Panc1 (cell line): ENCODE results near the gene RANBP17. TPM values are rescaled to one million over a fixed set of nuclear protein-coding genes. Genes with fewer than 3 reads are reported as not detected.

Experiments
- ATAC-seq: fragments of 200-7000 bp; cut with Tn5 transposase; 2 replicates; pipeline ENCODE4 v1.9.1; 2020; ENCODE audit warnings: mild to moderate bottlenecking, moderate library complexity
- BruUV-seq: library from RNA; stranded (reverse); fragments of 400-500 nt; replicated peaks from 2 replicates; lab custom pipeline; 2021; lab: Mats Ljungman, UMichigan
- CTCF ChIA-PET: fragments of 300-600 bp; sonication (Branson Sonifier 250); formaldehyde crosslinking; loops from one replicate; lab custom pipeline; 2022; ENCODE audit warnings: antibody characterized with exemption; lab: Charles Lee
- POLR2A ChIA-PET: fragments of 300-600 bp; sonication (Branson Sonifier 250); formaldehyde crosslinking; loops from one replicate; lab custom pipeline; 2022; ENCODE audit warnings: antibody characterized with exemption; lab: Charles Lee
- DNase-seq: peaks from one replicate; pipeline ENCODE4 v3.0.0-alpha.2; 2010; ENCODE audit warnings: low read depth, low spot score
- H3K27ac ChIP-seq: 2 replicates; pipeline ENCODE4 v1.5.1; 2011; ENCODE audit warnings: mild to moderate bottlenecking, low read length, inconsistent platforms
- H3K27me3 ChIP-seq: fragments of 200-500 bp; sonication (Bioruptor generic); 2 replicates; pipeline ENCODE4 v1.6.0; 2014; ENCODE audit warnings: low read length, inconsistent platforms; ENCODE audit not compliant: control insufficient read depth, insufficient read depth
- H3K36me3 ChIP-seq: fragments of 200-500 bp; sonication (Bioruptor generic); 2 replicates; pipeline ENCODE4 v1.5.1; 2014; ENCODE audit warnings: inconsistent platforms, mild to moderate bottlenecking, low read length, moderate library complexity; ENCODE audit not compliant: control insufficient read depth, insufficient read depth
- H3K4me1 ChIP-seq: 2 replicates; pipeline ENCODE4 v1.5.1; 2011; ENCODE audit warnings: inconsistent platforms, mild to moderate bottlenecking, low read length, moderate library complexity; ENCODE audit not compliant: control insufficient read depth, insufficient read depth
- H3K4me3 ChIP-seq, 2 experiments: 2 replicates each; pipeline ENCODE4 v1.5.1; 2011 to 2012; ENCODE audit warnings: low read depth in 2 of 2, low read length in 2 of 2, mild to moderate bottlenecking in 2 of 2, inconsistent platforms in 1 of 2, moderate library complexity in 1 of 2
- H3K9me3 ChIP-seq: fragments of 200-500 bp; sonication (Bioruptor generic); 2 replicates; pipeline ENCODE4 v1.5.1; 2014; ENCODE audit warnings: low read depth, mild to moderate bottlenecking, inconsistent platforms, low read length, moderate library complexity; ENCODE audit not compliant: control insufficient read depth, insufficient read depth
- CTCF ChIP-seq: fragments of 450-650 bp; IDR thresholded peaks from 2 replicates; pipeline ENCODE4 v1.5.1; 2017; ENCODE audit warnings: mild to moderate bottlenecking
- POLR2AphosphoS5 ChIP-seq: IDR thresholded peaks from 2 replicates; pipeline ENCODE4 v1.6.1; 2012; ENCODE audit warnings: mild to moderate bottlenecking, low read depth, low read length, moderate library complexity
- REST ChIP-seq, 2 experiments: IDR thresholded peaks; 2 replicates each; pipeline ENCODE4 v1.6.1; 2011 to 2012; ENCODE audit warnings: low read depth in 2 of 2, control low read depth in 1 of 2, low read length in 1 of 2, mild to moderate bottlenecking in 1 of 2, moderate library complexity in 1 of 2; ENCODE audit not compliant: insufficient read depth in 1 of 2
- SIN3A ChIP-seq: IDR thresholded peaks from 2 replicates; pipeline ENCODE4 v1.6.1; 2012; ENCODE audit warnings: low read depth, mild to moderate bottlenecking, low read length, moderate library complexity, borderline replicate concordance; ENCODE audit not compliant: insufficient read depth
- TCF7L2 ChIP-seq: IDR thresholded peaks from 2 replicates; pipeline ENCODE4 v1.6.1; 2011; ENCODE audit warnings: mild to moderate bottlenecking, low read depth, low read length, inconsistent platforms
- in situ Hi-C: cut with HindIII; loops from 2 replicates; pipeline ENCODE4 v1.10.0; 2016; ENCODE audit warnings: low sequenced_read_pairs, low pct_unique_long_range_greater_than_20kb
- intact Hi-C: fragments of 100-400 bp; cut with micrococcal nuclease; formaldehyde crosslinking; loops from one replicate; pipeline ENCODE4 v1.10.0; 2022; ENCODE audit not compliant: unreplicated experiment
- total RNA-seq: library from RNA; stranded (reverse); gene quantifications from one replicate; pipeline ENCODE4 v1.2.1, GENCODE V29; 2021; ENCODE audit not compliant: unreplicated experiment

RANBP17 gene
- total RNA-seq, 1 experiment from 2014 or later: not detected

DNA sequence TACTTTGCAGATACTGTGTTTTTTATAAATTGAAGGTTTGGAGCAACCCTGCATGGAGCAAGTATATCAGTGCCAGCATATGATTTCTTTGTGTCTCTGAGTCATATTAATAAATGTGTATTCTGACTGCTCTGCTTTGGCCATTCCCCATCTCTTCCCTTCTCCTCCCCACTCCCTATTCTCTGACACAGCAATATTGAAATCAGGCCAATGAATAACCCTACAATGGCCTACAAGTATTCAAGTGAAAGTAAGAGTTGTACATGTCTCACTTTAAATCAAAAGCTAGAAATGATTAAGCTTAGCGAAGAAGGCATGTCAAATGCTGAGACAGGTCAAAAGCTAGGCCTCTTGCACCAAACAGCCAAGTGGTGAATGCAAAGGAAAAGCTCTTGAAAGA is 365.0 kb downstream of the RANBP17 start:
- peaks cover 2% of the 10 kb centered on the region; the same call in 1 of the 2 replicates for H3K27me3 ChIP-seq
- ATAC-seq: no peak
- CTCF ChIA-PET: no interaction called here
- POLR2A ChIA-PET: no interaction called here
- in situ Hi-C loops (no loop called here), intact Hi-C loops (no loop called here)
- H3K9me3 ChIP-seq: no peaks in the 10 kb centered on the region
- no peak overlapping the region for H3K27ac ChIP-seq
- BruUV-seq: no TSS peak
- no peaks in the 10 kb centered on the region for H3K36me3 ChIP-seq
- H3K4me1 ChIP-seq: no peaks in the 10 kb centered on the region
- no peak overlapping the region for H3K4me3 ChIP-seq
- TF ChIP-seq CTCF (no peak), REST (IDR thresholded peaks at IDR 0.05; ENCODE audit: insufficient read depth in 1 of 2, low read depth in 2 of 2, low read length in 1 of 2) (no peak), SIN3A (no peak), TCF7L2 (no peak), POLR2AphosphoS5 (no peak)
- no peak for DNase-seq

GRCh38 chr5:171236651-171237050 is 374.8 kb downstream of the RANBP17 start:
- Histone ChIP-seq H3K27ac (no peak overlapping the region), H3K27me3 (no peaks in the 10 kb centered on the region), H3K9me3 (no peaks in the 10 kb centered on the region), H3K4me3 (no peak overlapping the region), H3K4me1 (no peaks in the 10 kb centered on the region), H3K36me3 (no peaks in the 10 kb centered on the region)
- no peak for ATAC-seq
- no peak for DNase-seq
- CTCF ChIA-PET: no interaction called here
- intact Hi-C loops: no loop called here
- TF ChIP-seq TCF7L2: no peak
- no peak for TF ChIP-seq CTCF
- BruUV-seq: no TSS peak
- POLR2A ChIA-PET: no interaction called here
- in situ Hi-C loops: no loop called here
